Muscle of arm (tissue), 12 donors: ENCODE measurements around the gene AGMAT. TPM values are rescaled to one million over a fixed set of nuclear protein-coding genes. Genes with fewer than 3 reads are reported as not detected.
A peak's percentile ranks its signal among the peaks of the same experiment; 100 is the strongest.

Experiments
- DNase-seq: peaks from one replicate; pipeline ENCODE4 v3.0.0-alpha.2; 2013
- polyA plus RNA-seq, 12 donors: library from polyadenylated mRNA; unstranded; fragments of 120-200 nt; gene quantifications; one replicate each; pipeline ENCODE4 v1.2.1, GENCODE V29; 2013; ENCODE audit not compliant: insufficient read length in 12 of 12

Gene AGMAT
- polyA plus RNA-seq, 12 donors = 1.2 to 5.6 (median 3.9) TPM; not detected in 1

- DNase-seq = no peak
Observed at GRCh38 chr1:15568387-15569073, 16.3 kb downstream of the AGMAT start.

GRCh38 chr1:15559189-15559810 lies 25.6 kb downstream of the AGMAT start:
- no peak for DNase-seq

DNA sequence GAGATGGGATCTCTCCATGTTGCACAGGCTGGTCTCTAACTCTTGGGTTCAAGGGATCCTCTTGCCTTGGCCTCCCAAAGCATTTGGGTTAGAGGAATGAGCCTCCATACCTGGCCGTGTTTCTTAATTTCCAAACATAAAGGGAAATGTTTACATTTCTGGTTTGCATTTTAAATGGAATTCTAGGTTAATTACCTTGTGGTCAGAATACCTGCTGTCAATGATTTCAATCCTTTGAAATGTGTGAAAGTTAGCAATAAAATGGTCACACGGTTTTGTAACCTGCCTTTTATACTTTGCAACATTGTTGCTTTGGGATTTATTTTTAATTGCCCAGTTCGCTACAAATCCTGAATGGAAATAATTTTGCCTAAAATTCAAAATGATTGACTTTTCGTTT lies 26.3 kb downstream of the AGMAT start:
- no peak for DNase-seq

GRCh38 chr1:15557594-15557993 lies 27.3 kb downstream of the AGMAT start:
- no peak for DNase-seq

GRCh38 chr1:15557008-15557407 lies 27.8 kb downstream of the AGMAT start:
- DNase-seq = no peak

- DNase-seq = no peak
Observed at GRCh38 chr1:15550573-15550972, 34.3 kb downstream of the AGMAT start.

GRCh38 chr1:15546641-15547040 lies 38.2 kb downstream of the AGMAT start:
- no peak for DNase-seq

DNA sequence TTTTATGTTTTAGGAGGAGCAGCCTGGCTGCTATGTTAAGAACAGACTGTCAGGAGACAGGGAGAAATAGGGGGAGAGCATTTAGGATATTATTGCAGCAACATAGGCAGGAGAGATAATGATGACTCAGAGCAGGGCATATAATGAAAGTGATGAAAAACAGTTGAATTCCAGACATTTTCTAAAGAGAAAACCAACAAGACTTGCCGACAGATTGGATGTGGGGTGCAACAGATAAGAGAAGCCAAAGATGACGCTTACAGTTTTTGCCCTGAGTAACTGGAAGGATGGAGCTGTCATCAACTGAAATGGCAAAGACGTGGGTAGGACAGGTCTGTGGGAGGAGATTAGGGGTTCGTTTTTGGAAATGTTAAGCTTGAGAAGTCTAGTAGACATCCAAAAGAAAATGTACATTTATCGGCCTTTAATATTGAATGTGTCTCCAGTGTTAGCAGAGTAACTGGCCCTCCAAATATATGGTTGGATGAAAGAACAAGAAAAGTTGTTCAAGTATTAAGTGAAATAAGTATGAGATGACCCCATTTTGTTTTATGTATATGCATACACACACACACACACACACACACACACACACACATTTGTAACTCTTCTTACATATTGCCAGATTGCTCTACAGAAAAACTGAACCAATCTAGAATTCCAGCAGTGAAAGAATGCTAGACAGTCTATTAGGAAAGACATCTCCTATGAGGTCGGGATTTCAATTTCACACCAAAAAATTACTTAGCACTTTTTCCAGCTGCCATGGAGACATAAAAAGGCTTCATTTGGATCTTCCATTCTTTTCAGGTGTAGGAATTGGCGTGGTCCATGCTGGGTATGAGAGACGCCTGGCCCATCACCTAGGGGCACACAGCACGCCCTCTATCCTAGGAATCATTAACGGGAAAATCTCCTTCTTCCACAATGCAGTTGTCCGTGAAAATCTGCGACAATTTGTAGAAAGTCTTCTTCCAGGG lies 41.0 kb downstream of the AGMAT start:
- DNase-seq = no peak

- DNase-seq = no peak
Observed at GRCh38 chr1:15543251-15543588, 41.6 kb downstream of the AGMAT start.

DNA sequence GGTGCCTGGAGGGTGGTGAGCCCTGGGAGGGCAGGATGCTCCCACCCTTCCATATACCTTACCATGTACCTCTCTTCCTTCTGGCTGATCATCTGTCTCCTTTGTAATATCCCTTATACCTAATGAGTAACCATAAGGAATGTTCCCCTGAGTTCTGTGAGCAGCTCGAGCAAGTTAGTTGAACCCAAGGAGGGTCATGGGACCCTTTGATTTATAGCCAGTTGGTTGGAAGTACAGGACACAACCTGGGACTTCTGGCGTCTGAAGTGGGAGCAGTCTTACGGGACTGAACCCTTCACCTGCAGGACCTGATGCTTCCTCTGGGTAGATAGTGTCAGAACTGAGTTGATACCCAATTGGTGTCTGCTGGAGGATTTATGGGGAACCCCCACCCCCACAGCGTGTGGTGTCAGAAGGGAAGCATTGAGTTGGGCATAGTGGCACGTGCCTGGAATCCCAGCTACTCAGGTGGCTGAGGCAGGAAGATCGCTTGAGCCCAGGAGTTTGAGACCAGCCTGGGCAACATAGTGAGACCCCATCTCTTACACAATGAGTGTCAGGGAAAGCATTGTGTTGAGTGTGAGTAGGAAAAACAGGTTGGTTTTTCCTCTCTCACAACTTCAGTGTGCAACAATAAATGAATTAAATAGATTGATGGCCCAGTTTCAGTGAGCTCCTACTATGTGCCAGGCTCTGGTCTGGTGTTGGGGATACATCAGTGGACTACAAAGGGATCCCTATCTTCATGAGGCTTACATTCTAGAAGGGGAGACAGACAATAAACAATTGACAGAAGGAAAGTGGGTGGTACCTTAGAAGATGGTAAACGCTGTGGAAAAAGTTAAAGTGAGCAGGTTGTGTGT lies 42.2 kb downstream of the AGMAT start:
- DNase-seq = no peak

DNA sequence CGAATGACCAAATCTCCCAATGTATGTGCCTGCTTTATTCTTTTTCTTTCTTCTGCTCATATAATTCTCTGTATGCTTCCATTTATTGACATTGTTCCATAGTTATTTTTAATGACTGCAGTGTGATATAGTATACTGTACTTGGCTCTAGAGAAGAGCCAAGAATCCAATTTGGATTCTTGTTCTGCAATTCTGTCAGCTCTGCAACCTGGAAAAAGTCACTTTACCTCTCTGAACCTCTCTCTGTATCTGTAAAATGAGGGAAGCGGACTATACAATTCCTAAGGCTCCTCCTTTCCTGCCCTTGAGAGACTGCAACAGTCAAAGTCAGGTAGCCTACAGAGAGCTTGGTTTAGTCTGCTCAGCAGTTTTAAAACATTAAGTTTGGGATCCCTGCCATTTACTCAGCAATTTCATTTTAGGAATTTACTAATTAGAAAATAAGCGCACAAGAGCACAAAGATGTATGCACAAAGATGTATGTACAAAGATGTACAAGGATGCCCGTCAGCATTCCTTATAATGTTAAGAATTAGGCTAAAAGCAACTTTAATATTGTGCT lies 43.5 kb downstream of the AGMAT start:
- DNase-seq = no peak

DNA sequence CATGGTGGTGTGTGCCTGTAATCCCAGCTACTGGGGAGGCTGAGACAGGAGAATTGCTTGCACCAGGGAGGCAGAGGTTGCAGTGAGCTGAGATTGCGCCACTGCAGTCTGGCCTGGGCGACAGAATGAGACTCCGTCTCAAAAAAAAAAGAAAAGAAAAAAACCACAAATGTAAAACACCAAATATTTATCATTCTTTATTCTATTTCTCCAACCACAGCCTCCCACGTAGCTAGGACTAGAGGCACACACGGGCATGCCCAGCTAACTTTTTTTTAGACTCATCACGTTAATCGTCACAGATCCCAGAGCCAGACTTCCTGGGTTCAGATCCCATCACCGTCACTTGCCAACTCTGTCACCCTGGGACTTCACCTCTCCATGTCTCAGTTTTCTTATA lies 44.7 kb downstream of the AGMAT start:
- DNase-seq = no peak

GRCh38 chr1:15538771-15539170 lies 46.1 kb downstream of the AGMAT start:
- DNase-seq = no peak

DNA sequence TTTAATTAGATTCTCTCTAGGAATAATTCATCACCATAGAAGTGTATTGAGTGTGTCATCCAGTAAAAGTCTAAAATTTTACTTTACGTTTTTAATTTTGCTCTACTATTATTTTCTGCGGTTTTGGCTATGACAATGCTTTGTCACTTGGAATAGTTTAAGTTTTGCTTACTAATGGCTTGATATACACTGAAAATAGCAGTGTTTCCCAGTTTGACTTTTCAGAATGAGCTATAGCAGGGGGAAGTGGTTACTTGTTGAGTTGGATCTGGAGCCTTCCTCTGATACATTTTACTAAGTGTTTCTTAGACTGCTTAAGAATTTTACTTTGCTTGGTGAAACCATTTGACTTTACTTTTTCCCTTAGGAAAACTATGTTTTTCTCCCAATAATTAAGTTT lies 53.2 kb downstream of the AGMAT start:
- DNase-seq = no peak

- DNase-seq = no peak
Observed at GRCh38 chr1:15531003-15531402, 53.8 kb downstream of the AGMAT start.

DNA sequence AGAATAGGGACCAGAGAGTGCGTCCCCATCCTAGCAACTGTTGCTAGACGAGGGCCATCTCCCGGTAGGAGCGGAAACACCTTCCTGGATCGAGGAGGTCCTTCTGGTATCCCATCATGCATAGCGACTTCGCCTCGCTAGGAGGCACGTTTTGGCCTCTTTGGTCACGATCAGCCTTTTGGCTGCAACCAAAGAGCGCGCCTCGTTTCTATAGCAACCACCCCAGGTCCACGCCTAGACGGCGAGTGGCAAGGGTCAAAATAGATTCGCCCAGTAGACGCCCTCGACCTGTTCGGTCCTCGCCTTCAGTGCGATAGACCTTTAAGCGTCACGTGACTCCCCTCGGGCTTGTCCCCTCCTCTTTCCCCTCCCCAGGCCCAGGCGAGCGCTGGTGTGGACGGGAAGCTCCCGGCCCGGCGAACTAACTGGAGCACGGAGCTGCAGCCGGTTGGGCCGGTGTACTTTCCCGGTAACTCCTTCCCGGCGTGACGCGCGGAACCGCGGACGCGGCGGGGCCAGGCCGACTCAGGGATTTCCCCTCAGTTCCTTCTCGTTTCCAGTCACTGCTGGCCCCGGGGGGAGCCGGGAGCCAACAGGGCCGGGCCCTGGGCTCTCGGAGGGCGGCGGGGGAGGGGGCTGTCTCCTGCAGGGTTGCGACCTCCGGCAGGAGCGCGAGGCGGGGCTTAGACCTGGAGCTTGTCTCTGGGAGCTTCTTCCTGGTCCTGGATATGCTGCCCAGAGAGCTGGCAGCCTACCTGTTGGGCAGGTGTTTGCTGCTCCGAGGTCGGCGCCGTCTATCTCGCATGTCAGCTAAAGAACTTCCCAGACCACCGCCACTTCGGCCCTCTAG lies 58.1 kb downstream of the AGMAT start, which contains the start of gene DNAJC16:
TSS of gene DNAJC16 (plus strand) at position 359 of the 850 bp plus-strand sequence. CDS start 2,258 bp downstream, outside the sequence.
- peak; percentile 100 for DNase-seq

DNA sequence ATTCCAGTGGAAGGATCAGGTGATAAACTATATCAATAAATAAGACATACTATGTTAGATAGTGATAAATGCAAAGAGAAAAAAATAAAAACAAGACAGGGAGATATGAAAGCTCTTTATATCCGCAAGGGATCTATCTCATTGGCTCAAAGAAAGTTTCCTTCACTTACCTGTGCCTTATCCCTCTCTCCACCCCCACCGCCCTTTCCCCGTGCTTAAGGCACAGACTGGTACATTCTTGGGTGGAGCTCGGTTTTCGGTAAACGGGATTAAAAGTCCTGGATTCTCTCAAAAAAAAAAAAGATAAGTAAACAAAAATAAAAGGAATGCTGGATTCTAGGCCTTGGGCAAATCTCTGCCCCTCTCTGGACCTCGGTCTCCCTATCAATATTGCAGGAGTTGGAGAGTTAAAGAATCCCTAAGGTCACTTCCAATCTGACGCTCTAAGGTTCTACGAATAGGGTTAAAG lies 58.8 kb downstream of the AGMAT start:
- DNase-seq = no peak

GRCh38 chr1:15525050-15526020 lies 59.5 kb downstream of the AGMAT start:
- peak; percentile 31 for DNase-seq
